ENCODE data around the gene FMNL2.

DNA sequence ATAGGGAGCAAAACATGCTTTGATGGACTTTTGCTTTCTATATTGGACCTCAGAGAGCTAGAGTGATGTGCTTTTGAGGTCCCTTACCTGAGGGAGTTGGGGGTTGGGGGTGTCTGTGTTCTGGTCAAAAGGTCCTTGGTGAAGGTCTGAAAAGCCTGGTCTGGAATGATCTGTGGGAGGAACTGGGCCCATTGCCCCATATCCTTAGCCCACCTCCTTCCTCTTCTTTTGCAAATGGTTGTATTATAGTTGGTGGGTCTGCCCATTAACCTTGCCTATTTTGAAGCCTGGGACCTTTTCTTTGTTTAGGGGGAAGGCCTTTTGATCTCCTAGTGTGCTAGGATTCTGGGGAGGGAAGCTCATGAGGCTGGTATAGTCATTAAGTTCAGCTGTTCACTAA lies 88.7 kb downstream of the FMNL2 start:
- TF ChIP-seq, protein P1, sequence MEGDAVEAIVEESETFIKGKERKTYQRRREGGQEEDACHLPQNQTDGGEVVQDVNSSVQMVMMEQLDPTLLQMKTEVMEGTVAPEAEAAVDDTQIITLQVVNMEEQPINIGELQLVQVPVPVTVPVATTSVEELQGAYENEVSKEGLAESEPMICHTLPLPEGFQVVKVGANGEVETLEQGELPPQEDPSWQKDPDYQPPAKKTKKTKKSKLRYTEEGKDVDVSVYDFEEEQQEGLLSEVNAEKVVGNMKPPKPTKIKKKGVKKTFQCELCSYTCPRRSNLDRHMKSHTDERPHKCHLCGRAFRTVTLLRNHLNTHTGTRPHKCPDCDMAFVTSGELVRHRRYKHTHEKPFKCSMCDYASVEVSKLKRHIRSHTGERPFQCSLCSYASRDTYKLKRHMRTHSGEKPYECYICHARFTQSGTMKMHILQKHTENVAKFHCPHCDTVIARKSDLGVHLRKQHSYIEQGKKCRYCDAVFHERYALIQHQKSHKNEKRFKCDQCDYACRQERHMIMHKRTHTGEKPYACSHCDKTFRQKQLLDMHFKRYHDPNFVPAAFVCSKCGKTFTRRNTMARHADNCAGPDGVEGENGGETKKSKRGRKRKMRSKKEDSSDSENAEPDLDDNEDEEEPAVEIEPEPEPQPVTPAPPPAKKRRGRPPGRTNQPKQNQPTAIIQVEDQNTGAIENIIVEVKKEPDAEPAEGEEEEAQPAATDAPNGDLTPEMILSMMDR (IDR thresholded peaks at IDR 0.05 in 2 of 3, conservative IDR thresholded peaks at IDR 0.05 in 1 of 3; ENCODE audit: borderline replicate concordance in 1 of 3, insufficient read depth in 1 of 3, low read depth in 2 of 3, low read length in 2 of 3): no peak
- TF ChIP-seq ZFX (IDR thresholded peaks at IDR 0.05) (no peak), YY1 (IDR thresholded peaks at IDR 0.05; ENCODE audit: extremely low read depth, insufficient replicate concordance, low read depth, low read length) (no peak), SIN3A (IDR thresholded peaks at IDR 0.05; ENCODE audit: low read depth) (no peak), ZNF274 (IDR thresholded peaks at IDR 0.05; ENCODE audit: low read depth, low read length) (no peak), EGR1 (IDR thresholded peaks at IDR 0.05; ENCODE audit: low read depth) (no peak), POLR2A (IDR thresholded peaks at IDR 0.05; ENCODE audit: borderline replicate concordance, extremely low read depth, insufficient read depth, insufficient read length) (no peak), RAD21 (IDR thresholded peaks at IDR 0.05; ENCODE audit: low read depth) (no peak)
- TF ChIP-seq, protein P2, sequence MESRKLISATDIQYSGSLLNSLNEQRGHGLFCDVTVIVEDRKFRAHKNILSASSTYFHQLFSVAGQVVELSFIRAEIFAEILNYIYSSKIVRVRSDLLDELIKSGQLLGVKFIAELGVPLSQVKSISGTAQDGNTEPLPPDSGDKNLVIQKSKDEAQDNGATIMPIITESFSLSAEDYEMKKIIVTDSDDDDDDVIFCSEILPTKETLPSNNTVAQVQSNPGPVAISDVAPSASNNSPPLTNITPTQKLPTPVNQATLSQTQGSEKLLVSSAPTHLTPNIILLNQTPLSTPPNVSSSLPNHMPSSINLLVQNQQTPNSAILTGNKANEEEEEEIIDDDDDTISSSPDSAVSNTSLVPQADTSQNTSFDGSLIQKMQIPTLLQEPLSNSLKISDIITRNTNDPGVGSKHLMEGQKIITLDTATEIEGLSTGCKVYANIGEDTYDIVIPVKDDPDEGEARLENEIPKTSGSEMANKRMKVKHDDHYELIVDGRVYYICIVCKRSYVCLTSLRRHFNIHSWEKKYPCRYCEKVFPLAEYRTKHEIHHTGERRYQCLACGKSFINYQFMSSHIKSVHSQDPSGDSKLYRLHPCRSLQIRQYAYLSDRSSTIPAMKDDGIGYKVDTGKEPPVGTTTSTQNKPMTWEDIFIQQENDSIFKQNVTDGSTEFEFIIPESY (IDR thresholded peaks at IDR 0.05; ENCODE audit: extremely low read depth, insufficient replicate concordance, low read length): no peak
- TF ChIP-seq, protein P3, sequence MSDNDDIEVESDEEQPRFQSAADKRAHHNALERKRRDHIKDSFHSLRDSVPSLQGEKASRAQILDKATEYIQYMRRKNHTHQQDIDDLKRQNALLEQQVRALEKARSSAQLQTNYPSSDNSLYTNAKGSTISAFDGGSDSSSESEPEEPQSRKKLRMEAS (IDR thresholded peaks at IDR 0.05): no peak
- TF ChIP-seq, protein P4, sequence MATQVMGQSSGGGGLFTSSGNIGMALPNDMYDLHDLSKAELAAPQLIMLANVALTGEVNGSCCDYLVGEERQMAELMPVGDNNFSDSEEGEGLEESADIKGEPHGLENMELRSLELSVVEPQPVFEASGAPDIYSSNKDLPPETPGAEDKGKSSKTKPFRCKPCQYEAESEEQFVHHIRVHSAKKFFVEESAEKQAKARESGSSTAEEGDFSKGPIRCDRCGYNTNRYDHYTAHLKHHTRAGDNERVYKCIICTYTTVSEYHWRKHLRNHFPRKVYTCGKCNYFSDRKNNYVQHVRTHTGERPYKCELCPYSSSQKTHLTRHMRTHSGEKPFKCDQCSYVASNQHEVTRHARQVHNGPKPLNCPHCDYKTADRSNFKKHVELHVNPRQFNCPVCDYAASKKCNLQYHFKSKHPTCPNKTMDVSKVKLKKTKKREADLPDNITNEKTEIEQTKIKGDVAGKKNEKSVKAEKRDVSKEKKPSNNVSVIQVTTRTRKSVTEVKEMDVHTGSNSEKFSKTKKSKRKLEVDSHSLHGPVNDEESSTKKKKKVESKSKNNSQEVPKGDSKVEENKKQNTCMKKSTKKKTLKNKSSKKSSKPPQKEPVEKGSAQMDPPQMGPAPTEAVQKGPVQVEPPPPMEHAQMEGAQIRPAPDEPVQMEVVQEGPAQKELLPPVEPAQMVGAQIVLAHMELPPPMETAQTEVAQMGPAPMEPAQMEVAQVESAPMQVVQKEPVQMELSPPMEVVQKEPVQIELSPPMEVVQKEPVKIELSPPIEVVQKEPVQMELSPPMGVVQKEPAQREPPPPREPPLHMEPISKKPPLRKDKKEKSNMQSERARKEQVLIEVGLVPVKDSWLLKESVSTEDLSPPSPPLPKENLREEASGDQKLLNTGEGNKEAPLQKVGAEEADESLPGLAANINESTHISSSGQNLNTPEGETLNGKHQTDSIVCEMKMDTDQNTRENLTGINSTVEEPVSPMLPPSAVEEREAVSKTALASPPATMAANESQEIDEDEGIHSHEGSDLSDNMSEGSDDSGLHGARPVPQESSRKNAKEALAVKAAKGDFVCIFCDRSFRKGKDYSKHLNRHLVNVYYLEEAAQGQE (IDR thresholded peaks at IDR 0.05; ENCODE audit: low read depth): no peak

All from HCT116 (cell line).